ENCODE measurements around the gene SLC44A1.

GRCh38 chr9:105385381-105385985 is 141.0 kb downstream of the SLC44A1 start:
- TF ChIP-seq POLR2A (IDR thresholded peaks at IDR 0.05) (no peak), CTCF (IDR thresholded peaks at IDR 0.05) (no peak)
